ENCODE results near the gene HLA-DMA. TPM values are rescaled to one million over a fixed set of nuclear protein-coding genes. Genes with fewer than 3 reads are reported as not detected.
A peak's percentile ranks its signal among the peaks of the same experiment; 100 is the strongest.

Gene HLA-DMA
- total and polyA plus RNA-seq, 2 of the 13 experiments (the other 11 are each of a cell fraction or from before 2014, with no cell fraction given), result 0.70 to 0.71 TPM

GRCh38 chr6:32971242-32971580 is 18.3 kb upstream of the HLA-DMA start (continued):
- TF ChIP-seq ZNF891 (CRISPR knock-in tag; IDR thresholded peaks at IDR 0.05) (peak; percentile 51; the same call in 1 of the 2 replicates), SIX1 (CRISPR knock-in tag; IDR thresholded peaks at IDR 0.05; ENCODE audit: borderline replicate concordance) (0 out of 2 replicates have a peak, but pooled peaks have one; percentile 13), NR2F1 (CRISPR knock-in tag; IDR thresholded peaks at IDR 0.05) (no peak), NFRKB (IDR thresholded peaks at IDR 0.05) (no peak), HMGXB3 (CRISPR knock-in tag; IDR thresholded peaks at IDR 0.05; ENCODE audit: borderline replicate concordance) (no peak), ZNF788 (CRISPR knock-in tag; IDR thresholded peaks at IDR 0.05; ENCODE audit: borderline replicate concordance) (peak; percentile 6; the same call in 1 of the 2 replicates), ZHX2 (IDR thresholded peaks at IDR 0.05; ENCODE audit: low read depth) (no peak), ZHX2 (CRISPR knock-in tag; IDR thresholded peaks at IDR 0.05; ENCODE audit: borderline replicate concordance) (peak; percentile 2; the same call in 1 of the 2 replicates), ZNF329 (CRISPR knock-in tag; IDR thresholded peaks at IDR 0.05; ENCODE audit: low read depth) (0 out of 2 replicates have a peak, but pooled peaks have one; percentile 16), PAX8 (CRISPR knock-in tag; IDR thresholded peaks at IDR 0.05; ENCODE audit: borderline replicate concordance) (0 out of 2 replicates have a peak, but pooled peaks have one; percentile 51), KDM3A (CRISPR knock-in tag; IDR thresholded peaks at IDR 0.05; ENCODE audit: low read depth) (no peak), PRPF4 (IDR thresholded peaks at IDR 0.05; ENCODE audit: low read depth, low read length, poor library complexity, severe bottlenecking) (peak; percentile 99), ZSCAN31 (CRISPR knock-in tag; IDR thresholded peaks at IDR 0.05; ENCODE audit: low read depth) (peak; percentile 30; the same call in 1 of the 2 replicates), ZNF589 (CRISPR knock-in tag; conservative IDR thresholded peaks at IDR 0.05) (0 out of 2 replicates have a peak, but pooled peaks have one; percentile 15)
- TF ChIP-seq, protein P1, sequence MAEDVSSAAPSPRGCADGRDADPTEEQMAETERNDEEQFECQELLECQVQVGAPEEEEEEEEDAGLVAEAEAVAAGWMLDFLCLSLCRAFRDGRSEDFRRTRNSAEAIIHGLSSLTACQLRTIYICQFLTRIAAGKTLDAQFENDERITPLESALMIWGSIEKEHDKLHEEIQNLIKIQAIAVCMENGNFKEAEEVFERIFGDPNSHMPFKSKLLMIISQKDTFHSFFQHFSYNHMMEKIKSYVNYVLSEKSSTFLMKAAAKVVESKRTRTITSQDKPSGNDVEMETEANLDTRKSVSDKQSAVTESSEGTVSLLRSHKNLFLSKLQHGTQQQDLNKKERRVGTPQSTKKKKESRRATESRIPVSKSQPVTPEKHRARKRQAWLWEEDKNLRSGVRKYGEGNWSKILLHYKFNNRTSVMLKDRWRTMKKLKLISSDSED (CRISPR knock-in tag; IDR thresholded peaks at IDR 0.05), result 0 out of 2 replicates have a peak, but pooled peaks have one; percentile 67
